Embryonic facial prominence (tissue), 1 donor: Measurements from ENCODE around the gene CACYBP.

Source experiments
- DNase-seq: peaks from one replicate; pipeline ENCODE4 v3.0.0-alpha.2; 2016; ENCODE audit errors: extremely low spot score

The CACYBP gene

DNA sequence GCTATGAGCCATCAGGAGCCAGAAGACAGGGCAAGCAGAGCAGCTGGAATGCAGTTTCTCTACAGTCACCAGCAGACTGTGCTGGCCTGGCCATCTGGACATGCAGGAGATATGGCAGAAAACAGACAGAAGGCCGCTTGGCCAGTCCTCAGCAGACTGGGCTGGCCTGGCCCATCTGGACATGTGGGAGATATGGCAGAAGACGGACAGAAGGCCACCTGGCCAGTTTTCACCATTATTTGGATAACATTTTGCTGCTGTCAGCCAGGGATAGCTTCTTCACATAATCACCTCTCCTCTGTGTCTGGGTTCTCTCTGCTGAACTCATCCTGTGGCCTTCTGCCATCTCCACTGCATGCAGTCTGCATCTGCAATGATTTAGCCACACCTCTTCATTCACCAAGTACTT, 25.0 kb upstream of the CACYBP start:
- DNase-seq, result no peak

DNA sequence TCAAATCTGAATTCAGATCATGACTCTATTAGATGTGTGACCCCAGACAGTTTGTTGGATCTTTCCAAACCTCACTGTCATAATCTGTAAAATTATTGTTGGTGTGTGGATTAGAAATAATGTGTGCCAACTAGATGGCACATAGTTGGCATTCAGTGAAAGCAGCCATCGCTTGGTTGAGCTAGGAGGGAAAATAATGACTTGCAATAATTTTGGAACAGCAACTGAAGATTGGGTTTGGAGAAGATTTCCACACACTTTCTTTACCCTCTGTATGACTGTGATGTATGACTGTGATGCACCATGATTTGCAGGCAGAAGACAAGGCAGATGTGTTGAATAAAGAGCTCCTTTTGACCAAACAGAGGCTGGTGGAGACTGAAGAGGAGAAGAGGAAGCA, 24.0 kb upstream of the CACYBP start:
- no peak for DNase-seq

DNA sequence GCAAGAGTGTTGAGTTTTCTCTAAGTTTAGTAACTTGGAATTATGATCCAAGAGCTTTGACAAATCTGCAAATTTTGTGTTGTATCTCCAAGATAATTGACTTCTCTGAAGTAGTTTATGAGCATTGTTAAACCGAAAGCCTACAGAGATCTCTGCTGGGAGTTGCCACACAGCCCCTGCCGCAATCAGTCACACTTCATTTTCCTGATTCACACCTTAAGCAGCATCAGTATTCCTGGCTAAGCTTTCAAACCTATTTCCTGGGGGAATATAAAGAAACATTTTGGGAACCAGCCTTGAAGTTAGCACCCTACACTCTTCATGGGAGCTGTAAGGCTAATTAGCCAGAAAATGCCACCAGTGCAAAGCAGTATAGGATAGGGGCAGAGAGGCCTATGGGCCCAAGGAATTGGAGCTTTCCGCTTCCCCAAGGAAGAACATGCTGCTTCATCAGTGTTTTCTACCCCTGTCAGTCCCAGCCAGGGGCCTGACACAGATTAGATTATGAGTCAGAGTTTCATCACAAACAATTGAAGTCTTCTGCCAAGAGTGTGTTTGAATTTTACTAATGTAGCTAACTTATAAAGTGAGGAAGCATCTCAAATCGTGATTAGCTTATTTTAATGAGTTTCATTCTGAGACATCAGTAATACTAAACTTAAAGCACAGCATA, 23.2 kb upstream of the CACYBP start:
- DNase-seq, result no peak

DNA sequence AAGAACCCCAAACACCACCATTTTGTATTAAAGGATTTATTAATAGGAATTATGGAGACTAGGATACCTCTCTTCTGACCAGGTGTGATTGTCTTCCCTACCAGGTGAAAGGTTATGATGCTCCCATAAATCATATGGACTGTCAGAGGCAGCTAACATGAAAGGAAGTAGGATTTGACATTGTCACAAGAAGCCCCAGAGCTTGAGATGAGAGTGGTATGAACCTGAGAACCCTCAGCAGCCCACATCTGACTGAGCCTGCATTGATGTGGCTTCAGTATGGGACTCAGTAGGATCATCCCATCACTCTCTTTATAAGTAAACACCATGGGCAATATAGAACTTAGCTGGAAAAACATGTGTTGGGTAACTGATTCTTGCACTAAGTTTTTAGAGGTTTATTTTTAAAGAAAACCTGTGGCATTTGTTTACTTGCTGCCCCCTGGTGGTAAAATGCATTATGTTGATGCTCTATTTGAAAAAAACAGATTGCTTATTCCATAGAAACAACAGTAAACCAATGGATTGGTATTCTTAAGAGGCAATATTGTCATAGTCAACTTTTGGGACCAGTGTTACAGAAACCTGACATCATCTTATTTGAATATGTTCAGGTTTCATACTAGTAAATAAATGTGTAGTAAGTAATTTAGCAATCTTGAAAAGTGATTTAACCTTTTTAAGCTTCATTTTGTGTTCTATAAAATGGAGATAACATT, 16.6 kb upstream of the CACYBP start:
- no peak for DNase-seq

DNA sequence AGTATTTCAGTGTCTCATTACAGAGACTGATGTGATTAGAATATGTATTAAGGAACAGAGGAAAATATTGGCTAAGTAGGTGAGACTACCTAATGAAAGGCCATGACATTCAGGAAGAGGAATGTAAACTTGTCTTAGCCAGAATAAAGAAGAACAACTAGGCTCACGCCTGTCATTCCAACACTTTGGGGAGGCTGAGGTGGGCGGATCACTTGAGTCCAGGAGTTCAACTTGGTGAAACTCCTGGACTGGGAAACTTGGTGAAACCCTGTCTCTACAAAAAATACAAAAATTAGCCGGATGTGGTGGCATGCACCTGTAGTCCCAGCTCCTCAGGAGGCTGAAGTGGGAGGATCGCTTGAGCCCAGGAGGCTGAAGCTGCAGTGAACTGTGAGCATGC, 14.8 kb upstream of the CACYBP start:
- no peak for DNase-seq

DNA sequence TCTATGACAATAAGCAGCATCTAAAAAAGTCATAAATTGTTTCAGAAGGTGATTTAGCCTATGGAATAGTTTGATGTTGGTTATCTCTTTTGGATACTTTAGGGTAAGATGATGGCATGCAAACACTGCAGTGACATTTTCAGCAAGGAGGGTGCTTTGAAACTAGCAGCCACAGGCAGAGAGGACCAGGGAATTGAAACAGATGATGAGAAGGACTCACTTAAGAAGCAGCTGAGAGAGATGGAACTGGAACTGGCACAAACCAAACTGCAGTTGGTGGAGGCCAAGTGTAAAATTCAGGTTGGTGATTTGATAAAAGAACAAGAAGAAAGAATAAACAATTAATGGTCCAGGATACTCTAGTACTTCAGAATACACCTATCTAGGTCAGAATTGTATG, 11.2 kb upstream of the CACYBP start:
- no peak for DNase-seq

DNA sequence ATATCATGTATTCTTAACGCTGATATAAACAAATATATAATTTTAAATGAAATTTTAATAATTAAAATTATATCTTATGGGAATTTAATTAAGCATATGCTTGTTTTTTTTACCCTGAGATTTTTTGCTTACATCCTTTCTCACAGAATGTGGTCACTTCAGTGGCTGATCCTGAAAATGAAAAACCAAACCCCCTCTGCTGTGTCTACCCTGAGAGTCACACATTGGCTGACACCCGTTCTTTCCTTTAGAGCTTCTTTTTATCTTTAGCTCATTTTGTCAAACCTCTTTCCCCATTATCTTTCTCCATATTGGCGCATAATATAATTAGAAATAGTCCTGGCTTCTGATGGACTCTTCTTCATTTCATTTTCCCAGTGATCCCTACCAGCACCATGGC, 10.8 kb upstream of the CACYBP start:
- no peak for DNase-seq

DNA sequence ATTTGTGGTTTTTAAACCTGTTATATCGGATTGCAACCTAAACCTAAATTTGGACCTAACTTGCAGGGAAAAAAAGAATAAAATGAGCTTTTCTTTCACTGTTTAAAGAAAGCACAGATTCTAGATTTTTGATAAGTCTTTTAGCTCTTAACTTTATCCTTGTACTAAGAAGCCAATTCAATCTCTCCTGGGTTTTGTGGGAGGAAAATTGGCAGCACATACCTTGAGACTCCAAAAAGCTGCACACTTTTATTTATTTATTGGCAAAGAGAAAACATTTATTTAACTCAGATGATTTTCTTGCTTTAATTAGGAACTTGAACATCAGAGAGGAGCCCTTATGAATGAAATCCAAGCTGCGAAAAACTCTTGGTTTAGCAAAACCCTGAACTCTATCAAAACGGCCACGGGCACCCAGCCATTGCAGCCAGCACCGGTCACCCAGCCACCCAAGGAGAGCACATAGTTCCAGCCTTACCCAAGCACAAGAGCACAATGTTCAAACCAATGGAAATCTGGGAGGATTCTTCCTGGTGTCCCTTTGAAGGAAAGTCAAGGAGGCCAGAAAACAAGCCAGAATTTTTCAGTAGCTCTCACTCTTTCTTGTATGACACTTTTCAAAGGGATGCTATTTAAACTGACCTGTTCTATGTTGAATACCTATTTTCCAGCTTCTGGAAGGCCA, 10.1 kb upstream of the CACYBP start:
- no peak for DNase-seq

DNA sequence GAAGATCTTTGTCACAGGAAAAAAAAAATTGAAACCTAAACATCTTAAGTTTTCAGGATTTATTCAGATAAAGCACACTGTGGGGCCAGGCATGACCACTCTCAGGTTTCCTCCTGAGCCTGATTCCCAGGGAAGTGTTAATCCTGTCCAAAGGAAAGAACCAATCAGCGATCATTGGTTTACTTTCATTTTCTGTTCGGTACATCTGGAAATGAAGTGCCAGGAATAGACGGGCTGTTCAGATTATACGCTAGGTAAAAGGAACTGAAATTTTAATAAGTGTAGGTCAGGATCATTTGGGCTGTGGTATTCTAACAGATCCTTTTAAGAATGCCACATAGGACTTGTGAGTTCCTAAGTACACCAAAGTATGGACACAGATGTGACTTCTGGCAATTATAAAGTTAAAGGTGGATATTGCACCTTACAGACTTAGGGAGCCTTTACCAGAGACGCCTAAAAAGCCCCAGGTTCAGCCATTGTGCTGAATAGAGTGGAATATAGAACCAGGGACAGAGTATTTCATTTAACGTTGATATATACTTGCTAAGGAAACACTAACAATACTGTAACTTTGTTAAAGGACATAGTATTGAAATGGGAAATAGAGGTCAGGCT, 9.3 kb upstream of the CACYBP start:
- no peak for DNase-seq

DNA sequence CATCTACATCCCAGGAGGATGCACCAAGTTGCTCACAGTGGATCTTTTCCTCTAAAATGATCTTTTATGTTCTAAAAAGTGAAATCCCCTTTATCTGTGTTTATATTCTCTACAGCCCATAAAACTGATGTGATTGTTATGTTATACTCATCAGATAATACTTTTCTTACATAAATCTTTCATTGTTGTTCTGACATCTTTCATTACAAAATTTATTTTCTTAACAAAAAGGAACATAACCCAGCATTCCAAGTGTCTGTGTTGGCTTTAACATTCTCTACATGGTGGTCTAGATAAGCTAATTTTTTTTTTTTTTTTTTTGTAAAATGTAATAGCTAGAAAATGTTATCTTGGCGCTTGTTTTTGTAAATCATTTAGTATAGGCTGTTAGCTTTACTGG, 8.3 kb upstream of the CACYBP start:
- DNase-seq, result no peak

DNA sequence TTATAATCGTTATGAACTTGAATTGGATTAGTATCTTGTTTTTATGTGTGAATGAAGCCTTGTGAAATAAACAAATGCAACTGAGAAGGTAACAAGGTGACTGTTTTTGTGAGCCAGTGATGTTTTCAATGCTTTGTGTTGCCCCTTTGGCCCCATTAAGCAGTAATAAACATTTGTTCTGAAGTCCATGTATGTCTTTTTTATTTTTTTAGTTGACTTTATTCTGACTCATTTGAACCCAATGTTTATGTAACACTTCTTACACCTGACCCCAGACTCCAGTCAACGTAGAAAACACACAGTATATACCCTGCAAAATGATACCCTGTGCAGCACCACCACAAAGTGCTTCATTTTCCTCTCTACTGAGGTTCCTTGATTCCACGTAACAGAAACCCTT, 4.6 kb upstream of the CACYBP start:
- no peak for DNase-seq

DNA sequence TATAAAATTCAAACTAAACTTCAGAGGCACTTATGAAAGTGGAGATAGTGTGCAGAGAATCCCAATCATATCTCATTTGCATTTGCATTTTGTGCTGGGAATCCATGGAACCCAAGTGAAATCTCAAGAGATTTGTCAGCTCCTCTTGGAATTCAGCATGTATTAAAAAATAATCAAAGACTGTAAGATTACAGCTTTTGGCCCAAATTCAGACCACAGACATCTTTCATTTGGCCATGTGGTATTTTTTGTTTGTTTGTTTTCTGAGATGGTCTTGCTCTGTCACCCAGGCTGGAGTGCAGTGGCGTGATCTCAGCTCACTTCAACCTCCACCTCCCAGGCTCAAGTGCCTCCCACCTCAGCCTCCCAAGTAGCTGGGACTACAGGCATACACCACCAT, 3.8 kb upstream of the CACYBP start:
- DNase-seq, result no peak

DNA sequence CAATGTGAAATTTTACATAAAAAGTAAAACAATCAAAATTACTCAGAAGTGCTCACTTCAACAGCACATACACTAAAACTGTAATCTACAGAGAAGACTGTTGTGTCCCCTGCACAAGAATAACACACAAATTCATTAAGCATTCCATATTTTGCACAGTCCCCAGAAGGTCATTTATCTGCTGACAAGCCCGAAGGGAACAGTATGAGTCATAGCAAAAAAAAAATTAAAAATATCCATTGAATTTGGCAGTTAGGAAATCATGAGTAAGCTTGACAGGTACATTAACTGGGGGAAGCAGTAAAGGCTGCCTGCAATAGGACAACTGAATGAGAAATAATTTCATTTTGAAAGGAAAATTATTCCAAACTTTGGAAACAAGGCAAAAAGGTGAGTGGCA, 3.3 kb upstream of the CACYBP start:
- DNase-seq, result no peak

DNA sequence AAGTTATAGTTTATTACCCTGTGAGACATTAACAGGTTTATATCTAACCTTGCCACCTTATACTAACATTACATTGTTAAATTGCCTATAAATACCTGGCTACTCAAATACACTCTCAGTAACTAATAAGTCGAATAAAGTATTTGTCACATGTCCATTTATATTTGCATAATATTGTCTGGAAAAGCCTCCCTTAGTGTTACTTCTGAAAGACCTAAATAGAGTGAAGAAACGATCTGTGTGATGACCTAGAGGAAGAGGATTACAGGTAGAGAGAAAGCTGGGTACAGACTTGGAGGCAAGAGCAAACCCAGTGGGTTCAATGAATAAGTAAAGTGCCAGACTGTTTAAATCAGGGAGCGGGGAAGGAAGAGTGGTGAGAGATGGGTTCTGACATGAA, 2.7 kb upstream of the CACYBP start:
- DNase-seq, result no peak

DNA sequence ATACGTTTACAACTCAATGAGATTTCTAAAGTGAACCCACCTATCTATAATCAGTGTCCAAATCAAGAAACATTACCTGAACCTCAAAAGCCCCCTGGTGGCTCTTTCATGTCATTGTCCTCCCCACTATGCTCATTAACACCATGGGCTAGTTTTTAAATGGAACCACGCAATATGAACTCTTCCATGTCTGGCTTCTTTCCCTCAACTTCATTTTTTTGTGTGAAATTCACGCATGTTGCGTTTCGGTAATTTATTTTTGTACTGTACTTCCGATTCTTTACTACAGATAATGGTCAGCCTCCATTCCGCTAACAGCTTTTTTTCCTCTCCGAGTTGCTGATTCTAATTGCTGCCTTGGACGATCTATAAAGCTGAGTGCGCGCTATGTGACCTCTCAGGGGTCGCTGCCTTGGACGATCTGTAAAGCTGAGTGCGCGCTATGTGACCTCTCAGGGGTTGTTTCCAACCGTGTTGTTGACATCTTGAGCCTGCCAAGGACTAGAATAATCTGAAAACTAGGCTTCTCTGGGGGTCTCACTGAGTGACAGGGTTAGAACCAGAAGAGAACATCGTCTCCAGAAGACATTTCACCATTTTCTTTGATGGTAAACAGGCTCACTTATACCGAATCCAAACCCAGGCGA, 1.1 kb upstream of the CACYBP start:
- peak; percentile 52 for DNase-seq

DNA sequence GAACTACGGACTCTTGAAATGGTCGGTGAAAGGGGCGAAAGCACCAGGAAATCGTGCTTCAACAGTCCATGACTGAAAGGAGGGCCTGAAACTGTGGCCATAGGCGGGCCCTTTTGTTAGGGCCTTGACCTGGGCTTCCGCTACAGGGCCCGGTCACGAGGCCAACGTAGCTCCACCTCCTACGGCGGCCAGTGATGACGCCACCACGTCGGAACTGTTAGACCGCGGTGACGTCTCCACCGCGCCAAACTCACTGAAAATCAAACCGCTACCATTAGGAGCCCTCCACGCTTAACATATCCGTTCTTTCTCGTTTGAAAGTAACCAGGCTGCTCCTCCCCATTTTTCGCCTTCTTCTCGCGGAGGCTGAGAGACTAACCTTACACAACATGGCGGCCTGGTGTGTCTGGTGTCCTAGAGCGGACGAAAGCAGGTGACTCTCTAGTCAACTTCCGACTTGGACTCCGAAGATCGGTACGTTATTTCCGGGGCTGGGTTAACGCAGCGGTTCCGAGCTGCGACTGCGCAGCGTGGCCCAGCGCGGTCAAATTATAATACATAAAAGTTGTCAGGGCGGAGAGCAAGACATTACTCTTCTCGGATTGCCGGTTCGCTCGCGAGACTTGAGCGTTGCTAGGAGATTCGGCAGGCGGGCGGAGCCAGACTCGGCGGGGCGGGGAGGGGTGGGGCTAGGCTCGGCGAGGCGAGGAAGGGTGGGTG, 371 bp upstream of the CACYBP start:
- DNase-seq, result peak; percentile 98

DNA sequence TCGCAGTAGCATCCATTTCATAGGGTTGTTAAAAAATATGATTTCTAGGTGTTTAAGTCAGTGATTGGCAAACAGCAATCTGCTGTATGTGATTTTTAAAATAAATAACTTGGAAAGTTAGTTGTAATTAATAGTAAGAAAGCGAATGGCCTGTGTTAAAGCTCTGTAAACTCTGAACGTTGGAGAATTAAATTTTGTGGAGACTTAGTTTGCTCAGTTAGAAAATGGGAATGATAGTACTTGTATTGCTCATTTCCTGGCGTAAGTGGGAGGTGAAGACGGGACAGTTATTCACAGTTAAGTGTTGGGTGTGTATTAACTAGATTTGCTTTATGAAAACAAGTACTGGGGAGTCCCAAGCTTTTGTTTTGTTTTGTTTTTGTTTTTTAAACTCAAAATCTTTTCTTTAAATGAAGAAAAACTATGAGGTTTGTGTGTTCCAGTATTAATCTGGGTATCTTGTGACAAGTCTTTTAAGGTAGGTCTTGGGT, 995 bp downstream of the CACYBP start:
- no peak for DNase-seq

DNA sequence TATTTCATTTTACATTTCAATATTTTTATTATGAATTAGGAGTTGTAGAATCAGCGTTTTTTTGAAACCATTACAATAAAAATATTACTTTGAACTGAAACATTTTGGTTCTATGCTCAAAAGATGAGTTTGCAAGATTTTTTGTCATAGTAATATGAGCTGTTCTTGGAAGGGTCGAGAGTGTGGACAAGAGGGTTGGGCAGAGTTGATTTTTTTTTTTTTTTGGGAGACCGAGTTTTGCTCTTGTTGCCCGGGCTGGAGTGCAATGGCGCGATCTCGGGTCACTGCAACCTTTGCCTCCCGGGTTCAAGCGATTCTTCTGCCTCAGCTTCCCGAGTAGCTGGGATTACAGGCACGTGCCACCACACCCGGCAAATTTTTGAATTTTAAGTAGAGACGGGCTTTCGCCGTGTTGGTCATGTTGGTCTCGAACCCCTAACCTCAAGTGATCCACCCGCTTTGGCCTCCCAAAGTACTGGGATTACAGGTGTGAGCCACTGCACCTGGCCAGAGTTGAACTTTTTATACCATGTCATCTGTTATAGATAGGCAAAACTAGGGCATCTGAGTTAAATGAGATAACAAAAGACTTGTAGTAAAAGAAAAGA, 3.3 kb downstream of the CACYBP start:
- no peak for DNase-seq

DNA sequence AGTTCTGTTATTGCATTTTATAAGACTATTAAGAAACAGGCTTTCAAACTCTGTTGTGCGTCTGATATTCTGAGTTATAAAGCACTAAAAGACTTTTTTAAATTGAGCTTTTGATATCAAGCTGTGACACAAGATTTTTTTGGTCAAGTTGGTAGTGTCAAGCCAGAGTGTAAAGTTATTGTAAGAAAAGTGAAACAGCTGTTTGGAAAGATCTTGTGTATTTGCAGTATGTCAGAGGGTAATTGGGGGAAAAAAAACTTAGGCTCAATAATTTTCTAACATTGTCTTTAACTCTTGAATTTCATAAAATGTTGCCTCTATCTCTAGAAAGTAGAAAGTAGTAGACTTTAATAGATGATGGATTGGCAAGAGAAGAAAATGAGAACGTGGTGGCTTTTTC, 3.8 kb downstream of the CACYBP start:
- no peak for DNase-seq

DNA sequence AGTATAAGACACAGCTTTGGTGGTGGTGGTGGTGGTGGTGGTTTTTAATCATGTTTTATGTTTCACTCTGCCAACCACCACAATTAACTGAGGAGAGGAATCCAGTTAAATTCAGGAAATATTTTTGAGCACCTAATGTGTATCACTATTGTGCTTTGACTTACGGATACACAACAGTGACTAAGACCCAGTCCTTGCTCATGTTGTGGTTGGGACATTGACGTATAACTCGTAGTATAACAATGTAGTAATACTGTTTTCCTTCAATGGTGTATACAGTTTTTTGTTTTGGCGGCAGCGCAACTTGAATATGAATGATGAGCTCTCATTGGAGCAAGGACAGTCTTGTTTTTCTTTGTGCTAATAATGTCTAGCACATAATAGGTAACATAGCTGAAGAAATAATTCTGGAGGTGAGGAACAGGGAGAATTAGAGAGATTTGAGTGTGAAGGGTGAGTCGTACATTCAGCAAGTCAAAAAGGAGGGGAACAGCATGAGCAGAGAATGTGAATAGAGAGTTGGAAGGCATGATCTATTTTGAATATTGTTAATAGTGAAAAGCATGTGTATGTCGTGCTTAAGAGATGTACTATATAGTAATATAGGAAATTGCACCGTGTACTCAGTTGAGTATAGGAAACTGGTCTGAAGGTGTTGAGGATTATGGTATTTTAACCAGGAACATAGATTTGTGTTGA, 5.5 kb downstream of the CACYBP start:
- DNase-seq, result no peak
